Activated CD4-positive, alpha-beta T cell treated with anti-CD3 and anti-CD28 coated beads, Interleukin-10, Interleukin-2, amounts not matched to agents 100 ng/mL and 50 ng/mL, durations not matched to agents 16 hours and 8 hours (primary cell): ENCODE results near the gene JSRP1.

ENCODE experiments used
- DNase-seq: peaks from one replicate; pipeline ENCODE4 v3.0.0-alpha.2; 2020

The JSRP1 gene

DNA sequence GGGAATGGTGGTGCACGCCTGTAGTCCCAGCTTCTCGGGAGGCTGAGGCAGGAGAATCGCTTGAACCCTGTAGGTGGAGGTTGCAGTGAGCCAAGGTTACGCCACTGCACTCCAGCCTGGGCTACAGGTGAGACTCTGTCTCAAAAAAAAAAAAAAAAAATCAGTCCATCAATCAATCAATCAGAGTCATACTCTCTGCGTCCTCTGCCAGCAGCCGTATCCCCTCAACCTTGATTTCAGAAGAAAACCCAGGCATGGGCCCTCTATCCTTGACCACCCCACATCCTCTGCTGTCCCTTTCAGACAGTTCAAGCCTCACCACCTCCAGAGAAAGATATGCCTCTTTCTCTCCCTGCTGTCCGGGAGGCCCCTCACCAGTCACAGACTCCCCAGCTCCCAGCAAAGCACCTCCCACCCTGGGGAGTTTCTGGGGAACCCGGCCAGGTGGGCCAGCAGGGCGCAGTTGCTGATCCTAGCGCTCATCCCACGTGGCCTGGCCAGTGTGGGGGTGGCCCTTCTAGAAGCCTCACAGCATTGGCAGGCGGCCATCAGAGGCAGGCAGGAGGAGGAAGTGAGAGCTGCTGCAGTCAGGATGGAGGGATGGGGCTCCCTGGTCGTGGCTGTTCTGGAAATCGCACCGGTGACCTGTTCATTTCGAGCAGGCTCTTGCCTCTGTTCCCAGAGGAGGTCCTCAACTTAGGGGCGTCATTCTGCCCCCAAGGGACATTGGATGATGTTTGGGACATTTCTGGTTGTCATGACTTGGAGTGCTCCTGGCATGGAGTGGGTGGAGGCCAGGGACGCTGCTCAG is 10.2 kb upstream of the JSRP1 start:
- no peak for DNase-seq

DNA sequence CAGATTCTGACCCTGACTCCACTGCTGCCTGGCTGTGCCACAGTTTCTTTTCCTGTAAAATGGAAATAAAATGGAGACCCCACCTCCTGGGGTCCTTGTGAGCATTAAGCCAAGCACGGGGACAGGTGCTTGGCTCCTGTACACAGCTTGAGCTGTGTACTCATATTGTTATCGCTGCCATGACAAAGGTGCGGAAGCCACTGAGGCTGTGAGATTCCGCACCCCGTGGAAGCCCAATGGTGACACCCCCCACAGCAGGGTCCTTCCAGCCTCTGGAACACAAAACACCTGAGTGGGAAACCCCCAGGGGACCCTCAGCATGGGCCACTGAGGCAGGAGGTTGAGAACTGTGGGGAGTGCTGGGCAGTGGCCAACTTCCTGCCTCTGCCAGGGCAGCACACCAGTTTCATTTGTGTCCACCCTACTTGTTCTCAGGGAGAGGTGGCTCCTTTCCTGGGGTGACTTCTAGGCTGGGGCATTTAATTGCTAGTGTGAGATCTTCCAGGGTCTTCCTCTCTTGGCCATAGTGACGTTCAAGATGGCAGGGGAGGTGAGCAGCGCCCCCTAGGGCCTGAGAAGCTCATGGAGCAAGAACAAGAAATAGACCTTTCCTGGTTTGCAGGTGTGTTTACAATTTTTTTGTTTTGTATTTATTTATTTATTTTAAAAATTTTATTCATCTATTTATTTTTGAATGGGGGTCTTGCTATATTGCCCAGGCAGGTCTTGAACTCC is 5.4 kb upstream of the JSRP1 start:
- DNase-seq = peak; percentile 68

DNA sequence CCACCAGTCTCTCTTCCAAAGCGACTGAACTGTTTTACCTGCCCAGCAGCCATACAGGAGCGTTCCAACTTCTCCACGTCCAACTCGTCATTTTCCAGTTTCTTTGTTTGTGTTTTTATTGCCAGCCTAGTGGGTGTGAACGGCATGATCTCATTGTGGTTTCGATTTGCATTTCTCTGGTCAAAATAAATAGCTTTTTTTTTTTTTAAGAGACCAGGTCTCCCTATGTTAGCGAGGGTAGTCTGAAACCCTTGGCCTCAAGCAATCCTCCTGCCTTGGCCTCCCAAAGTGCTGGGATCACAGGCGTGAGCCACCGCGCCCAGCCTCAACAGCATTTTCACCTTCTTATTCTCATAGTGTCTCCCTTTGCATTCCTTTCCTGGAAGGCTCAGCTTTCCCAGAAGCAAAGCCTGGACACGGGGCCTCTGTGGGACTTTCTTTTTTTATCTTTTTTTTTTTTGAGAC is 4.2 kb upstream of the JSRP1 start:
- DNase-seq = no peak

DNA sequence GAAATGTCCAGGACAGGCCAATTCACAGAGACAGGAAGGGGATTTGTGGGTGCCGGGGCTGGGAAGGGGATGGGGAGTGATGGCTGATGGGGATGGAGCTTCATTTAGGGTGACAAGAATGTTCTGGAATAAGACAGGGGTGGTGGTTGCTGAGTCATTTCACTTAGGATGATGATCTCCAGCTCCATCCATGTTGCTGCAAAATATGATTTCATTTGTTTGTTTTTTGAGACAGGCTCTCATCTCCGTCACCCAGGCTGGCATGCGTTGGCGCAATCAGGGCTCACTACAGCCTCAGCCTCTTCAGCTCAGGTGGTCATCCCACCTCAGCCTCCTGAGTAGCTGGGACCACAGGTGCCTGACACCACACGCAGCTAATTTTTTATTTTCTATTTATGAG is 3.1 kb upstream of the JSRP1 start:
- no peak for DNase-seq

DNA sequence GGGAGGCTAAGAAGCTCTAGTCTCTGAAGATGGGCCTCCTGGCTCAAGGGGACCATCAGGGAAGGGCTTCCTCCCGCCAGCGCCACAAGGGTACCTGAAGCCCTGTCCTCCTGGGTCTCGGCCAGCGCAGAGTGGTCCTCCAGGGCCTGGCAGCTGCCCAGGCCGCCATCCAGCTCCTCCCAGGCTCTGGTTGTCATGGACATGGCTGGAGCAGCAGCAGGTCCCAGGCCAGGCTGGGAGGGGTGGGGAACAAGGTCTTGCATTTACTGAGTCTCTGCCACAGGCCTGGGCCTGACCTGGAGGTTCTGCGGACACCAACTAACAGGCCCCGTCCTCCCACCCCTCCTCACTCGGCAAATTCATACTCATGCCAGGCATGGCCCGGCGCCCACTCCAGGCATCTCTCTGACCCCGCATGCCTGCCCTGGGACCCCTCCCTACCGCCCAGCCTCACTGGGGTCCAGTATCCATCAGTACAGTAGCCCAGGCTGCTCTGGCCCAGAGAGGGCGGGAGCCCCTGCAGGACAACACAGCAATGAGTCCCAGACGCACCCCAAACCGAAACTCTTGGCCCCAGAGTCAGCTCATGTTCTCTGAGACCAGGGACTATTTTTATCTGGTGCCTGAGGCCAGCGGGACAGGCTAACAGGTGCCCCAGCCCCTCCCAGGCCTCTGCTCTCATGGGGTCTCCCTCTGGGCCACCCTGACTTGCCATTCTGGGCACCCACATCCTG is 938 bp downstream of the JSRP1 start:
- DNase-seq = no peak

DNA sequence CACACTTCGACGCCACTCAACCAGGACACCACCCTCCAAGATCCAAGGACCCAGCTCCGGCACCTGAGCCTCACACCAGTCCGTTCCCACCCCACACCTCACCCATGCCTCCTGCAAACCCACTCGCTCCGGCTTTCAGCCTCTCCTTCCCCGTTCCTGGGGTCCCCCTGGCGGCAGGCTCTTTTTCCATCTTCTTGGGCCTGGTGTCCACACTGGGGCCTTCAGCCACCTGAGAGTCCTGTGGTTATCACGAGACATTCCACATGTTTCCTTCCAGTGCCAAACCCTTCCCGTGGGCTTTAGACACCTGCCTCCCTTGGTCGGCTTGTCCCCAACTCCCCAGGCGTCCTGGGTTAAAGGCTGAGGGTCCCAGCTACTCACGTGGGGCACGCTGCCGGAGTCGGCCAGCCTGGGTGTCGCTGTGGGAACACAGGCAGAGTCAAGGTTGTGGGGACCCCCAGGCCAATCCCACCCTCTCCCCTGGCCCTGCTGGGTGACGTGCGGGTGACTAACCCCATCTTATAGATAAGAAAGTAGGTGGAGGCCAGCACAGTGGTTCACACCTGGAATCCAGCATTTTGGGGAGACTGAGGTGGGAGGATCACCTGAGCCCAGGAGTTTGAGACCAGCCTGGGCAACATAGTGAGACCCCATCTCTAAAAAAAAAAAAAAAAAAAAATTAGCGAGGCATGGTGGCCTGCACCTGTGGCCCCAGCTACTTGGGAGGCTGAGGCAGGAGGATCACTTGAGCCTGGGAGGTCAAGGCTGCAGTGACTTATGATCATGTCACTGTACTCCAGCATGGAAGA is 1.9 kb downstream of the JSRP1 start:
- DNase-seq = no peak

DNA sequence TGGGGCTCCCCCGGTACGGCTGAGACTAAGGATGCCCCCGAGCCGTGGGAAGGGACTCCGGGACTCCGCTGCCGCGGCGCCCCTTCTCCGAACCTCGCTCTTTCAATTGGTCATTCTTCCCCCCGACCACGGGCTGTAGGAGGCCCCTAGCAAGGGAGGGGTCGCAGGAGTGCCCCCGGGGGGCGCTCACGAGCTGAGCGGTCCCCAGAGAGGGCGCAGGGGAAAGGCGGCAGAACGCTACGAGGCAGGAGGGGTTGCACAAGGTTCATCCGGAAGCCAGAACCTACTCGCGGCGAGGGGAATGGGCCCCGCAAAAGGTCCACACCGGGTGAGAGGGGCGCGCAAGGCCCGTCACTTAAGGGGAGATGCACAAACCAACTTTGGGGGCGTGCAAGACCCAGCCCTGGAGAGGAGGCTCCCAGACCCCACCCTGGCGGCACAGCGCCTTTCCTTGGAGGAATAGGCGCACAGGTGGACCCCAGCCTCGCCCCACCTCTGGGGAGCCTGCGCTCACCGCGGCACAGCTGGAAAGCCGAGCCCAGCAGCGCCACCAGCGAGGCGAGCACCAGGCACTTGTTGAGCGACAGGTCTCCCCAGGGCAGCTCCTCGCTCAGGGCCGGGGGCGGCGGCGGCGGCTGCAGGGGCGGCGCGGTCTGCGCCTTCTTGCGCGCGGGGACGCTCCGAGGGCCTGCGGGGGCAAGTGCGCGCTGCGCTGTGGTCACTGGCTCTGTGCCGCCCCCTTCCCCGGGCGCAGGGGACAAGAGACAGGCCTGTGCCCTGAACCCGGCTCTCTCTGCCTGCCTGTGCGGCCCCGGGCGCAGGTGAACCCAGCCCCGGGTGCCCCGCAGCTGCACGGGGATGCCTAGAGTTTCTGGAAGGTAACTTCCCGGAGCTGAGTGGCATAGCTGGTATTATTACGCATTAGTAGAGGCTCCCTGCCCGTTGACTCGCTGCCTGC is 2.8 kb downstream of the JSRP1 start:
- DNase-seq = peak; percentile 37

DNA sequence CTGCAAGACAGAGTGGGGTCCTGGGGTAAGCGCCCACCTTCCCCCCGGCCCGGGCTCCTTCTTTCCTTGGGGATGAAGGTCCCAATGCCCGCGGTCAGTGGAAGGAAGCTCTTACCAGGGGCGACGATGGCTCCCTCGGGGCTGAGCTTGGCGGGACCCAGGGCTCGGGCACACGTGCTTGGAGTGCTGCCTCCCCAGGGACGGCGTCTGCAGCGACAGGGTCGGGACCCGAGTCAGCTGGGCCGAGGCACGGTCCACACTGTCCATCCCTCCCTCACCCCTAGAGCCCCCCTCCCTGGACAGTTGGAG is 3.5 kb downstream of the JSRP1 start:
- no peak for DNase-seq

DNA sequence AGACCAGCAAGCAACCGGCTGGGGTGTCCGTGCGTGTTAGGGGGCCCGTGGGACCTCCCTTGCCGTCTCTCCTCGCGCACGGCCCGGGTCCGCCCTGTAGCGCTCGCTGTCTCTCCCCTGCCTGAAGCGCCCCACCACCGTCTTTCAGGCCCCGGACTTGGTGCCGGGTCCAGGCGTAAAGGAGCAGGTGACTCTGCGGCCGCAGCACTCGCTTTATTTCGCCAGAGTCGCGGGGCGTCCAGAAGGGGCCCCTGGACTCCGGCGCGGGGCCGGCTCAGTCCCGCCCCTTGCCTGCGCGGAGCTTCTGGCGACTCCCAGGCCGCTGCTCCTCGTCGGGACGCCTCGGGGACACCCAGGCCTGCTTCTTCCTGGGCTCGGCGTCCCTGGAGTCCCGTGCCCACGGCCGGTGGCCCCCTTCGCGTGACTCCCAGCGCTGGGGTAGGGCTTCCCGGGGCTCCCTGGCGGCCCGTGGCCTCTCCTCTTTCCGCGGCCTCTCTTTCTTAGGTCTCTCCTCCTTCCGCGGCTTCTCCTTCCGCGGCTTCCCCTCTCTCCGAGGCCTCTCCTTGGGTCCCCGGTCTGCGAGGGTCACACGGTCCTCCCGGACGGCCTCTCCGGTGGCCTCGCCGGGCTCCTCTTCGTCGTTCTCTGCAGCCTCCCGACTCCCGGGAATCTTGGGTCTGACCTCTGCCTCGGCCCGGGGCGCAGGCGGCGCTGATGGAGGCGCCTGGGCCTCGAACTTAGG is 4.0 kb downstream of the JSRP1 start:
- no peak for DNase-seq

DNA sequence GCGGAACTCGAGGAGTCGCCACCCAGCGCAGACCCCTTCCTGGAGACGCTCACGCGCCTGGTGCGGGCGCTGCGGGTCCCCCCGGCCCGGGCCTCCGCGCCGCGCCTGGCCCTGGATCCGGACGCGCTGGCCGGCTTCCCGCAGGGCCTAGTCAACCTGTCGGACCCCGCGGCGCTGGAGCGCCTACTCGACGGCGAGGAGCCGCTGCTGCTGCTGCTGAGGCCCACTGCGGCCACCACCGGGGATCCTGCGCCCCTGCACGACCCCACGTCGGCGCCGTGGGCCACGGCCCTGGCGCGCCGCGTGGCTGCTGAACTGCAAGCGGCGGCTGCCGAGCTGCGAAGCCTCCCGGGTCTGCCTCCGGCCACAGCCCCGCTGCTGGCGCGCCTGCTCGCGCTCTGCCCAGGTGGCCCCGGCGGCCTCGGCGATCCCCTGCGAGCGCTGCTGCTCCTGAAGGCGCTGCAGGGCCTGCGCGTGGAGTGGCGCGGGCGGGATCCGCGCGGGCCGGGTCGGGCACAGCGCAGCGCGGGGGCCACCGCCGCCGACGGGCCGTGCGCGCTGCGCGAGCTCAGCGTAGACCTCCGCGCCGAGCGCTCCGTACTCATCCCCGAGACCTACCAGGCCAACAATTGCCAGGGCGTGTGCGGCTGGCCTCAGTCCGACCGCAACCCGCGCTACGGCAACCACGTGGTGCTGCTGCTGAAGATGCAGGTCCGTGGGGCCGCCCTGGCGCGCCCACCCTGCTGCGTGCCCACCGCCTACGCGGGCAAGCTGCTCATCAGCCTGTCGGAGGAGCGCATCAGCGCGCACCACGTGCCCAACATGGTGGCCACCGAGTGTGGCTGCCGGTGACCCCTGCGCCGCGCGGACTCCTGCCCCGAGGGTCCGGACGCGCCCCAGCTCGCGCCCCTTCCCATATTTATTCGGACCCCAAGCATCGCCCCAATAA is 4.8 kb downstream of the JSRP1 start:
- no peak for DNase-seq

DNA sequence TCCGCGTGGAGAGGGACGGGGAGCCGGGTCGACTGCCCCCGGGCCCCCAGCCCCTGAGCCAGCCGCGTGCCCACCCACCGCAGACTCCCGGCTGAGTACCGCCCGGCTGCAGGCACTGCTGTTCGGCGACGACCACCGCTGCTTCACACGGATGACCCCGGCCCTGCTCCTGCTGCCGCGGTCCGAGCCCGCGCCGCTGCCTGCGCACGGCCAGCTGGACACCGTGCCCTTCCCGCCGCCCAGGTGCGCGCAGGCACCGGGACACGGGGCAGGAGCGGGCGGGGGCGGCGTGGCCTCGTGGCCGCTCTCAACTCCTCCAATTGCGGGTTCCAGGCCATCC is 5.5 kb downstream of the JSRP1 start:
- no peak for DNase-seq

DNA sequence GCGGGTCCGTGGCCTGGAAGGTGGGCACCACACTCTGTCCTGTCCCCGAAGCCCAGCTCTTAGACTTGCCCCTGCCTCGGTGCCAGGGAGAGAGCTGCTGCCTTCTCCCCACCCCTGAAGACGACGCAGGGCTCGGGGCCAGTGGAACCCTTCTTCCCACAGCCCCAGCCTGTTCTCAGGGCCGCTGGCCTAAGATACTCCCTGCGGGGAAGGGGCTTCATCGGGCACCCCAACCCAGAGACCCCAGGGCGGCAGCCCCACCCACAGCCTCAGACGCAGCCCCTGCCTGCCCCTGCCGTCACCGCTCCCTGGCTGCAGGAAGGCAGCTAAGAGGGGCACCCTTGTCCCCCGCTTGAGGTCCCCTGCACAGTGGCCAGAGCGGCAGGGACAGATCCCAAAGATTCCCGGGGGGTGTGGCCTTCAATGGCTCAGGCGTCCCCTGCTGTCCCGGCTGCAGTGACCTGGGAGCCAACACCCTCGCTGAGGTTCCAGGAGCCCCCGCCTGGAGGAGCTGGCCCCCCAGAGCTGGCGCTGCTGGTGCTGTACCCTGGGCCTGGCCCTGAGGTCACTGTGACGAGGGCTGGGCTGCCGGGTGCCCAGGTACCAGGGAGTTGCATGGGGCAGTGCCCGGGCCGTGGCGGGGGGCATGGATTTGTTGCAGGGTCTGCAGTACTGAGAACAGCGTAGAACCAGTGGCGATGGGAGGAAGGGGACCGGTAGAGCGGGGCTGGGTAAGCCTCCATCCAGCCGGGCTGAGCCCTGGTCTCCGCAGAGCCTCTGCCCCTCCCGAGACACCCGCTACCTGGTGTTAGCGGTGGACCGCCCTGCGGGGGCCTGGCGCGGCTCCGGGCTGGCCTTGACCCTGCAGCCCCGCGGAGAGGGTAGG is 6.1 kb downstream of the JSRP1 start:
- DNase-seq = peak; percentile 30

DNA sequence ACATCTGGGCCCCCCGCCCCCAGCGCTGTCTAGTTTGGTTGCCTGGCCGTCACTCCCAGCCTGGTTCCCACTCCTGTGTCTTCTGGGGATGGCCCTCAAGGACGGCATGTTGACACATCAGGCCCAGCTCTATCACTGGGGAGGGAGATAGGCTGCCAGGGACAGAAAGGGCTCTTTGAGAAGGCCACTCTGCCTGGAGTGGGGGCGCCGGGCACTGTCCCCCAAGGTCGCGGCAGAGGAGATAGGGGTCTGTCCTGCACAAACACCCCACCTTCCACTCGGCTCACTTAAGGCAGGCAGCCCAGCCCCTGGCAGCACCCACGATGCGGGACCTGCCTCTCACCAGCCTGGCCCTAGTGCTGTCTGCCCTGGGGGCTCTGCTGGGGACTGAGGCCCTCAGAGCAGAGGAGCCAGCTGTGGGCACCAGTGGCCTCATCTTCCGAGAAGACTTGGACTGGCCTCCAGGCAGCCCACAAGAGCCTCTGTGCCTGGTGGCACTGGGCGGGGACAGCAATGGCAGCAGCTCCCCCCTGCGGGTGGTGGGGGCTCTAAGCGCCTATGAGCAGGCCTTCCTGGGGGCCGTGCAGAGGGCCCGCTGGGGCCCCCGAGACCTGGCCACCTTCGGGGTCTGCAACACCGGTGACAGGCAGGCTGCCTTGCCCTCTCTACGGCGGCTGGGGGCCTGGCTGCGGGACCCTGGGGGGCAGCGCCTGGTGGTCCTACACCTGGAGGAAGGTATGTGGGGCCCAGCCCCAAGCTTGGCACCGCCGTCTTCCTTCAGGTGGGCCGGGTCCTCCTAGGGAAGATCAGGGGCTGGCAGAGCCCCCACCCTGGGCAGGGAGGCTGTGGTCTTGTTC is 7.0 kb downstream of the JSRP1 start, which contains the start of gene AMH:
TSS of gene AMH (plus strand) at position 314 of the 857 bp plus-strand sequence. CDS start at position 324, 10 bp downstream.
- DNase-seq = no peak

DNA sequence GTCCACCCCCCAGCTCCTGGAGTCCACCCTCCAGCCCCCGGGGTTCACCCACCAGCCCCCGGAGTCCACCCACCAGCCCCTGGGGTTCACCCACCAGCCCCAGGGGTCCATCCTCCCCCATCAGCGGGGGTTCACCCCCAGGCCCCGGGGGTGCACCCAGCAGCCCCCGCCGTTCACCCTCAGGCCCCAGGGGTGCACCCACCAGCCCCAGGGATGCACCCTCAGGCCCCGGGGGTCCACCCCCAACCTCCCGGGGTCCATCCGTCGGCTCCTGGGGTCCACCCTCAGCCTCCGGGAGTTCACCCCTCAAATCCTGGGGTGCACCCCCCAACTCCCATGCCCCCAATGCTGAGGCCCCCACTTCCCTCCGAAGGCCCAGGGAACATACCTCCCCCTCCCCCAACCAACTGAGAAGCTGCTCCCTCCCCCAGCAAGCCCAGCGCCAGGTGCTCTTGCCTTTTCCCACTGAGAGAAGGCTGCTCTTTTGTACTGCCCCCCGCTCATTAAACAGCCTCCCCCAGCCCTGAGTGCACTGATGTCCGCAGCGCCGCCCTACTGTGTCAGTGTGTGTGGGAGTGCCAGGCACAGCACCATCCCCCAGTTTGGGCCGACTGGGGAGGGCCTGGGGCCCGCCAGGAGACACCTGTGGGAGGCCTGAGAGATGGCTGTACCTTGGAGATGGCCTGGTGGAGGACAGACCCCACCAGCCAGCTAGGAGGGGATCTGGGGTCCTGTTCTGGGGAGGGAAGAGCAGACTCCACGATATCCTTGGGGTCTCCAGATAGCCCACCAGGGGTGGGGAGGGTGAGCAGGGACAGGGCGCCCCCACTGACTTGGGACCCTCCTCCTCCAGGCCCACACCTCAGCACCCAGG is 7.8 kb downstream of the JSRP1 start:
- DNase-seq = no peak

DNA sequence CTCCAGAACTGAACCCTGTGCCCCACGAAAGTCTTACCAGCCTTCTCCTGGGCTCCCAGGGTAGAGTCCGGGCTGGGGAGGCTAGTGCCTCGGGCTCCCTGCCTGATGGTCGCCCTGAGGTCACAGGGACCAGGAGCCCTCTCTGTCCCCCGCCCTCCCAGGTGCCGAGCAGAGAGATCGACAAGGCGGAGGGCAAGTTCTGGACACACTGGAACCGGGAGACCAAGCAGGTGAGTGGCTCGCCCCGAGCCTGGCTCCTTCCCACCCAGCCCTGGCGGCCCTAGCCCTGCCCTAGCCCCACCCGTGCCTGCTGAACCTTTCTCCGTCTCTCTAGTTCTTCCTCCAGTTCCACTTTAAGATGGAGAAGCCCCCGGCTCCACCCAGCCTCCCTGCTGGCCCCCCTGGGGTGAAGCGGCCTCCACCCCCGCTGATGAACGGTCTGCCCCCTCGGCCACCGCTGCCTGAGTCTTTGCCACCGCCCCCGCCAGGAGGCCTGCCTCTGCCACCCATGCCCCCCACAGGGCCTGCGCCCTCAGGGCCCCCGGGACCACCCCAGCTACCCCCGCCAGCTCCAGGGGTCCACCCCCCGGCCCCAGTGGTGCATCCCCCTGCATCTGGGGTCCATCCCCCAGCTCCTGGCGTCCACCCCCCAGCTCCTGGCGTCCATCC is 8.7 kb downstream of the JSRP1 start:
- no peak for DNase-seq

DNA sequence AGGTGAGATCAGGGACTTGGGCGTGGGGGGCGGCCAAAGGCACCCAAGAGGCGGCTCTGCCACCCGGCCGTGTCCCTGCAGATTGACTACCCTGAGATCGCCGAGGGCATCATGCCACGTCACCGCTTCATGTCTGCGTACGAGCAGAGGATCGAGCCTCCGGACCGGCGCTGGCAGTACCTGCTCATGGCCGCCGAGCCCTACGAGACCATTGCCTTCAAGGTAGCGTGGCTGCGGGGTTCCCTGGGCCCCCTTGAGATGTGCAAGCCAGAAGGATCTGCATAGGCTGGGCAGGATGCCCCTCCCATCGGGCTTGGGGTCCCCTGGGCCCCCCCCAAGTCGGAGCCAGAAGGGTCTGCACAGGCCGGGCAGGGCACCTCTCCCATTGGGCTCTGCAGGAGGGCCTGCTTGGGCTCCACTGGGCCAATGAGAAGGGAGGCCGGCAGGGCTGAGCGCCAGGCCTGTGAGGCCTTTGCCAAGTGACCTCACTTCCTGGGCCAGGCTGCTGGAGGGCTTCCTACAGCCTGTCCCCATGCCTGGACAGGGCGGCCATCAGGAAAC is 9.3 kb downstream of the JSRP1 start:
- no peak for DNase-seq
